ENCODE measurements around the gene CDK13.
"Not testable (repeated sequence)": the region's sequence is repeated elsewhere in the genome, so short reads cannot be mapped to it uniquely, and the experiment has no call there.

- TF ChIP-seq CTCF (IDR thresholded peaks at IDR 0.05; ENCODE audit: low read depth, low read length); EZH2phosphoT487 (IDR thresholded peaks at IDR 0.05; ENCODE audit: low read depth): not testable (repeated sequence)
Measured at GRCh38 chr7:40139891-40140290, 189.8 kb downstream of the CDK13 start.

All from OCI-LY3 (cell line).